Neural cell (in vitro differentiated cells): ENCODE measurements around the gene MBTPS2.

Source experiments
- EZH2 ChIP-seq: fragments of 200-600, 300-800 bp; shearing (Covaris generic), sonication (generic); IDR thresholded peaks from 2 replicates; pipeline ENCODE4 v1.6.1; 2014; ENCODE audit warnings: antibody characterized with exemption, low read length, borderline replicate concordance, mild to moderate bottlenecking; ENCODE audit not compliant: insufficient read depth, poor library complexity, severe bottlenecking
- TF ChIP-seq, protein P1 (sequence below): fragments of 450-650 bp; IDR thresholded peaks from 2 replicates; pipeline ENCODE4 v1.5.1; 2014; ENCODE audit warnings: antibody characterized with exemption, mild to moderate bottlenecking, moderate library complexity; ENCODE audit not compliant: poor library complexity, severe bottlenecking

DNA sequence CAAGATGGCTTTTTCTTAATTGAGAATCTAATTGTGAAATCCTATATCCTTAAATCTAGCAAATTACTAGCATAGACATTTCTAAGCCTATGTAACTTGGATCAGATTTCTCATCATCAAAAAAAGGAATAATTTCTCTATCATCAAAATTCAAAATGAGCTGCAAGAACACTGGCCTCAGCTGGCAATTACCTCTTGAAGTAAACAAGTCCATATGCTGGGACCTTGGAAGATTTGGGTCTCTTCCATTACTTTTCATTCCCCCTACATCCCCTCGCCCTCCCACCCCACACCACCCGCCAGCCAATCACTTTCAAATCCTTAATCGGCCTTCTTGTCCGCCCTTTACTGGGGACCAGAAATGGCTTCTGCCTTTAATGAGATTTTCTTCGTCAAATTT, 23.3 kb upstream of the MBTPS2 start:
- TF ChIP-seq, protein P1, sequence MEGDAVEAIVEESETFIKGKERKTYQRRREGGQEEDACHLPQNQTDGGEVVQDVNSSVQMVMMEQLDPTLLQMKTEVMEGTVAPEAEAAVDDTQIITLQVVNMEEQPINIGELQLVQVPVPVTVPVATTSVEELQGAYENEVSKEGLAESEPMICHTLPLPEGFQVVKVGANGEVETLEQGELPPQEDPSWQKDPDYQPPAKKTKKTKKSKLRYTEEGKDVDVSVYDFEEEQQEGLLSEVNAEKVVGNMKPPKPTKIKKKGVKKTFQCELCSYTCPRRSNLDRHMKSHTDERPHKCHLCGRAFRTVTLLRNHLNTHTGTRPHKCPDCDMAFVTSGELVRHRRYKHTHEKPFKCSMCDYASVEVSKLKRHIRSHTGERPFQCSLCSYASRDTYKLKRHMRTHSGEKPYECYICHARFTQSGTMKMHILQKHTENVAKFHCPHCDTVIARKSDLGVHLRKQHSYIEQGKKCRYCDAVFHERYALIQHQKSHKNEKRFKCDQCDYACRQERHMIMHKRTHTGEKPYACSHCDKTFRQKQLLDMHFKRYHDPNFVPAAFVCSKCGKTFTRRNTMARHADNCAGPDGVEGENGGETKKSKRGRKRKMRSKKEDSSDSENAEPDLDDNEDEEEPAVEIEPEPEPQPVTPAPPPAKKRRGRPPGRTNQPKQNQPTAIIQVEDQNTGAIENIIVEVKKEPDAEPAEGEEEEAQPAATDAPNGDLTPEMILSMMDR, result no peak
- TF ChIP-seq EZH2, result no peak
